NK-92 treated with Interleukin-12 subunit alpha and Interleukin-12 subunit beta, amount 100 ng/mL, for 24 hours (cell line): ENCODE results near the gene SMPD2.
A peak's percentile ranks its signal among the peaks of the same experiment; 100 is the strongest.

Experiments
- DNase-seq: peaks from one replicate; lab custom pipeline; 2025; lab: John Stamatoyannopoulos, UW

Gene SMPD2, protein sequence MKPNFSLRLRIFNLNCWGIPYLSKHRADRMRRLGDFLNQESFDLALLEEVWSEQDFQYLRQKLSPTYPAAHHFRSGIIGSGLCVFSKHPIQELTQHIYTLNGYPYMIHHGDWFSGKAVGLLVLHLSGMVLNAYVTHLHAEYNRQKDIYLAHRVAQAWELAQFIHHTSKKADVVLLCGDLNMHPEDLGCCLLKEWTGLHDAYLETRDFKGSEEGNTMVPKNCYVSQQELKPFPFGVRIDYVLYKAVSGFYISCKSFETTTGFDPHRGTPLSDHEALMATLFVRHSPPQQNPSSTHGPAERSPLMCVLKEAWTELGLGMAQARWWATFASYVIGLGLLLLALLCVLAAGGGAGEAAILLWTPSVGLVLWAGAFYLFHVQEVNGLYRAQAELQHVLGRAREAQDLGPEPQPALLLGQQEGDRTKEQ

DNA sequence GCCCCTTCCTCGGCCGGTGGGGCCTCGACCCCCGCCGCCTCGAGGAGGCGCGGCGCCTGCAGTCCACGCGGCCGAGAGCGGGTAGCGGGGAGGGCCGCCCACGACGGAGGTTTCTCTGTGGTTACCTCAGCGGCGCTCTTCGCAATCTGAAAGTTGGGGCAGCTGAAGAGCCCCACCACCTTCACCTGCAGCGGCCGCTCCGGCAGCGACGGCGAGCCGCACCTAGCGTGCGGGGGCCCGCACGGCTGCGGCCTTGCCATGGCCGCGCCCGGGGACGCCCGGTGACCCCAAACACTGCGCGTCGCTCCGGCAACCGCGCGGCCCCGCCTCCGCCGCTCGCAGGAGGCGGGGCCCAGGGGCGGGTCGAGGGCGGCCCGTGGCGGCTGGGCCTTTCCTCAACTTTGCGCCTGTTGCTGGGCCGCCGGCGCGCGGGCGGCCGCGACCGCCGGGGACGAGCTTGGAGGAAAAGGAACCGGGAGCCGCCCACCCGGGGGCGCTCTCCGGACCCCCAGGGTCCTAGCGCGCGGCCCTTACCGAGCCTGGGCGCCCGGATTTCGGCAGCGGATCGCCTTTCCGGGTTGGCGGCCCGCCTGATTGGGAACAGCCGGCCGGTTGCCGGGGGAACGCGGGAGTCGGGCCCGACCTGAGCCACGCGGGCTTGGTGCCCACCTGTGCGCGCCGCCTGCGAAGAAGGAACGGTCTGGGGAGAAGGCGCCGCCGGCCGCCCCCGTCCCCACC lies at the start of gene SMPD2, which contains the start of gene PPIL6:
Gene SMPD2 (plus strand): TSS at position 394 of the 738 bp plus-strand sequence. CDS start 398 bp downstream, outside the sequence.
Gene PPIL6 (minus strand): TSS at position 298 of the 738 bp plus-strand sequence. CDS start 38 bp downstream, at position 260.
- peak; percentile 49 for DNase-seq

GRCh38 chr6:109393157-109393885 lies 47.2 kb upstream of the SMPD2 start:
- no peak for DNase-seq

- DNase-seq = no peak
These were observed 46.6 kb upstream of the SMPD2 start for GRCh38 chr6:109393886-109394281.

GRCh38 chr6:109396046-109396718 lies 44.3 kb upstream of the SMPD2 start:
- DNase-seq = no peak

GRCh38 chr6:109397020-109397419 lies 43.5 kb upstream of the SMPD2 start:
- DNase-seq = no peak

DNA sequence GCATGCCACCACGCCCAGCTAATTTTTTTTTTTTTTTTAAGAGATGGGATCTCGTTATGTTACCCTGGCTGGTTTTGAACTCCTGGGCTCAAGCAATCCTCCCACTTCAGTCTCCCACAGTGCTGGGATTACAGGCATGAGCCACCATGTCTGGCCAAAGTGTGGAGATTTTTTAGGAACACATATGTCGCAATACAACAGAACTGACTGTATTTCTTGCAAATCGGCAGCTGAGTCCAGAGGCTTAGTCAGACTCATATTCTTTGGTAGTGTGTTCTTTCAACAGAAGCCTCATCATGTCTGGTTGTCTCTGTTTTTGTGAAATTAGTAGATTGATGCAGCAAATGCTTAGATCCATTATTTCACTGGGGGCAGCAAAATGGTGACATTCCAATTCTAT lies 34.3 kb upstream of the SMPD2 start:
- DNase-seq = no peak

DNA sequence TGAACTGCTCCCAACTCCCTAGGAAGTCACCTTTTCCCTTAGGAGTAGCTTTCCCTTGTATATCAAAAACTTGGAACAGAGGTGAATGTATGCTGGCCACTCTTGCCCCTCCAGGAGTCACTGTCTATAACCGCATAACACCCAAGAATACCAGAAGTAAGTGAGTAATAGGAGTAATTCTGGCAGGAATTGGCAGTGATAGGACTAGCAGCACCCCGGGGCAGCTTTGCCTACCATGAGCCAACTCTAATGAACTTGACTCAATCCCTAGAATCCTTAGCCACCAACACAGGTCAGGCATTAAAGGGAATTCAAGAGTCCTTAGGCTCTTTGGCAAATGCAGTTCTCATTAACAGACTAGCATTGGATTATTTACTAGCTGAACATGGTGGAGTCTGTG lies 29.5 kb upstream of the SMPD2 start:
- DNase-seq = no peak

- no peak for DNase-seq
These were observed 22.9 kb upstream of the SMPD2 start for GRCh38 chr6:109417646-109418045.

DNA sequence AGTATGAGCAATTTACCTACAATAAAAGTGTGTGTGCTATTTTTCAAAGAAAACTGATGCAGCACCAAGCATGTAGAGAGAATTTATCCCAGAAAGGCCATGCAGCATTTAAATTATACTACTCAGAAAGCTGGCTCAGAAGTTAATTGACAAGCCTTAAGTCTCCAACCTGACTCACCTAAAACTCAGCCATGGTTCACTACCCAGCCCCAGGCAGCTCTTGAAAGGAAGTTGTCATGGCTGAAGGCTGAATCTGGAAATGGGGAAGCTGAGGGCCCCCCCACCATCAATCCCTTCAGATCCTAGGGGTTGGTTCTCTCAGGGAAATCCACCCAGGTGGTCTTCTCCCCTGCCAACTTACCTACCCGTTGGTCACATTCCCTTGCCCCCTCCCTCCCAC lies 19.8 kb upstream of the SMPD2 start:
- no peak for DNase-seq

GRCh38 chr6:109421184-109421583 lies 19.3 kb upstream of the SMPD2 start:
- no peak for DNase-seq

DNA sequence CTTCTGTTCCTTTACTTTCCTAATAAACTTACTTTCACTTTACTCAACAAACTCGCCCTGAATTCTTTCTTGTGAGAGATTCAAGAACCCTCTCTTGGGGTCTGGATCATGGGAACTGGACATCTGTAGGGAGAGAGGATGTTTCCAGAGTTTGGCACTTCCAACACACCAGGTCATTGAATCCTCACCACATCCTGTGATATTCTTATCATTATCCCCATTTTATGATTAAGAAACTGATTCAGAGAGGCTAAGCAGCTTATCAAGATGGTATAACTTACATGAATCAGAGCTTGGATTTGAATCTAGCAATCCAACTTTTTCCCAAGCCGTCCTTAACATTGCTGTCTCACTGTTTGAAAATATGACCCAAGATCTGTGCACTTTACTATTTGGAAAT lies 15.6 kb upstream of the SMPD2 start:
- DNase-seq = no peak

GRCh38 chr6:109428889-109429477 lies 11.5 kb upstream of the SMPD2 start:
- no peak for DNase-seq

DNA sequence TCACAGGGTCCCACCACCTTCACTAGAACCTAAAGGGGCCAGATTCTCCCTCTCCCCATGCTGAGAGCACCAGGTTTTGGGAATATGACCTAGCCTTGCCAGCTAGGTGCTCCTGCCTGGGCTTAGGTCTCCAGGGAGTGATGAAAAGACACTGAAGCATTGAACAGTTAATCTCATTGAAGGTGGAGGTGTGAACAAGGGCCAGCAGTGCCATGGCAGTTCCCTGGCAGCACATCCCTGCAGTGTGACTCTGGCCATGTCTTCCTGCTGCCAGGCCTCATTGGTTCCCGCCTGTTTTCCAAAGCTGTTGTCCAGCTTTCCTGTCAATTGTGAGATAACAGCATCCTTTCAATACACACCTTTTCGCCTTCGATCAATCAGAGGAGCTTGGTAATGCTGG lies 11.0 kb upstream of the SMPD2 start:
- no peak for DNase-seq

DNA sequence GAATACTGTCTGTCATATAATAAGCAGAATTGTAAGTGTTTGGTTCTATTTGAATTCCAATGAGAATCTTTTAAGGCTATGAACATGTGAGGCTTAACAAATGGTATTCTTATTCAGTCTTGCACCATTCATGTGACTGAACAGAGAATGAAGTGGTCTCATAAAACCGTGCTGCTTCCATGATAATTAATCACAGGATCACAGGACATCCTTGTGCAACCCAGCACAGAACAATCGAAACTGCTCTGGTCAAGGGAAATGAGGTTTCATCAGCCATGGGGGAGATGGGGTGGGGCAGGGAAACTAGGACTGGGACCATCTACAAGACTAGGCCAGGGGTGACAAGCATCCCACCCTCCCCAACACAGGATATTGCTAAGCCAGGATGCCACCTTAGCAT lies 6.1 kb upstream of the SMPD2 start:
- DNase-seq = no peak

DNA sequence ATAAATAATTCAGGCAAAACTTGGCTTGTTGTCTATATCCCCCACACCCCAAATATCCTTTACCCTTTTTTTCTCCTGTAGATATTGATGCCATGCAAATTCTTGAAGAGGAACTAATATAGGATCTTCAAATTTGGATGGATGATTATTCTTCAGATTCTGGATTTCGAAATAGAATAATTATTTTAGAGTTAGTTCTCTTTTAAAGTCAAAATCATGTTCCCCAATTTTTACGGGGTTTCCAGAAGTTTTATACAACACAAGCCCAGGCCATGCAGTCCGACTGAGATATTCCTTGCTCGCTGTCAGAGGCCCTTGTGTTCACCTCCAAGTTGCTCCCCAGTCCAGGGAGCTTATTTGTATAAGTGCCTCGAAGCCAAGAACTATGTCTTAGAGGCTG lies 4.5 kb upstream of the SMPD2 start:
- DNase-seq = no peak

DNA sequence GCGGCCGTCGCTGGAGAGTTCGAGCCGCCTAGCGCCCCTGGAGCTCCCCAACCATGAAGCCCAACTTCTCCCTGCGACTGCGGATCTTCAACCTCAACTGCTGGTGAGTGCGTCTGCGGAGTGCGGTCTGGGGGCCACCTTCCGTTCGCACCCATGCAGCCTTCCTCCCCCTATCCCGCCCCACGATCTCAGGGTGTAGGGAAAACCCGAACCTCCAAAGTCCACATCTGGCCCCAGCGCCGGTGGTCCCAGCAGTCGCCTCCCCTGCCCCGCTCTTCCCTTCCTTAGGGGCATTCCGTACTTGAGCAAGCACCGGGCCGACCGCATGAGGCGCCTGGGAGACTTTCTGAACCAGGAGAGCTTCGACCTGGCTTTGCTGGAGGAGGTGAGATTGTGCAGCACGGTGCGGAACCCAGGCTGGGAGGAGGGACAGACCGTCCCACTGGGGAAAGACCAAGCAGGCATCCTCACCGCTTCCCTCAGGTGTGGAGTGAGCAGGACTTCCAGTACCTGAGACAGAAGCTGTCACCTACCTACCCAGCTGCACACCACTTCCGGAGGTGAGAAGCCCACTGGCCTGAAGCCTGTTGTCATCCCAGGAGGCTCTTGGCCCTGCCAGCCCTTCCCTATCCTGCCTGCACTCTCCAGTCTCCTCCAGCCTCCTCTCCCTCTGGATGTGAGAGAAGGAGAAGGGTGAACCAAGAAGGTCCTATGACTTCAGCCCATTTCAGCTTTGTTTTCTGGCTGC lies 719 bp downstream of the SMPD2 start:
- no peak for DNase-seq

DNA sequence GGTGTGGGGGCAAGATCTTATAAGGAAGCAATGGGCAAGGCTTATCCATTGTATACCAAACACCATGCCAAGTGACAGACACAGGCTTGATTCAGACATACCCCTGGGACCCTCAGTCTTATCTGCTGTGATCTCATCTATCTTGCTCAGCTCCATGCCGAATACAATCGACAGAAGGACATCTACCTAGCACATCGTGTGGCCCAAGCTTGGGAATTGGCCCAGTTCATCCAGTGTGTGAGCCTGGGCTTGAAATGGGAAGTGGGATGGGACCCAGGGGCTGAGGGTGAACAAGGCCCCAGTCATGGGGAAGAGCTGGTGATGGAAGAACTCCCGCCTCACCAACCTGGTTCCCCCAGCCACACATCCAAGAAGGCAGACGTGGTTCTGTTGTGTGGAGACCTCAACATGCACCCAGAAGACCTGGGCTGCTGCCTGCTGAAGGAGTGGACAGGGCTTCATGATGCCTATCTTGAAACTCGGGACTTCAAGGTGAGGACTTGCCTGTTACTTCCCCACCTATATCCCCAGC lies 1.9 kb downstream of the SMPD2 start:
- DNase-seq = no peak

DNA sequence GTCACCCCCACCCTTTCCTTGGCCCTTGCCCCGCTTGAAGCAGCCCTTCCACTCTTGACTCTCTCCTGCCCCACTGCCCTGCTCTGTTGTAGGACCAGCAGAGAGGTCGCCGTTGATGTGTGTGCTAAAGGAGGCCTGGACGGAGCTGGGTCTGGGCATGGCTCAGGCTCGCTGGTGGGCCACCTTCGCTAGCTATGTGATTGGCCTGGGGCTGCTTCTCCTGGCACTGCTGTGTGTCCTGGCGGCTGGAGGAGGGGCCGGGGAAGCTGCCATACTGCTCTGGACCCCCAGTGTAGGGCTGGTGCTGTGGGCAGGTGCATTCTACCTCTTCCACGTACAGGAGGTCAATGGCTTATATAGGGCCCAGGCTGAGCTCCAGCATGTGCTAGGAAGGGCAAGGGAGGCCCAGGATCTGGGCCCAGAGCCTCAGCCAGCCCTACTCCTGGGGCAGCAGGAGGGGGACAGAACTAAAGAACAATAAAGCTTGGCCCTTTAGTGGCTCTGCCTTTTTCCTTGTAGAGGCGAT lies 3.0 kb downstream of the SMPD2 start:
- DNase-seq = no peak

GRCh38 chr6:109445382-109445781 lies 4.9 kb downstream of the SMPD2 start:
- DNase-seq = no peak

DNA sequence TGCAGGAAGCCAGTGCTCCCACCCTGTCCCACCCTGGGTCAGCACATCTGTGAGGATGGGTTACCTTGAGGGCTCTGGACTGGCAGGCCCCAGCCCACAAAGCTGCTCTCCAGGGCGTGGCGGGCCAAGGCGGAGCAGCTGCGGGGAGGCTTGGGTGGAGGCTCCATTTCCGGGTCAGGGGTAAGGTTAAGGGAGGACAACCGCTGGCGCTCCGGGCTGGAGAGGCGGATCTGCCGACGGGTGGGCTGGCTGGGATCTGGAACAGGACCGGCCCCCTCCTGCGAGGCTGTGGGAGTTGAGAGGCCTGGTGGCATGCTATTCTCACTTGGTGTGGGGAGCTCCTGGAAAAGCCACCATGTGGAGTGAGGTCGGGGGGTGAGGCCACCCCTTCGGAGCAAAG lies 5.5 kb downstream of the SMPD2 start:
- no peak for DNase-seq
